H1 (cell line): ENCODE measurements around the gene TLR9. TPM values are rescaled to one million over a fixed set of nuclear protein-coding genes. Genes with fewer than 3 reads are reported as not detected.

ENCODE experiments used
- CTCF ChIA-PET: fragments of 300-600 bp; sonication (Branson Sonifier 250); formaldehyde crosslinking; loops from one replicate; lab custom pipeline; 2021; ENCODE audit not compliant: partially characterized antibody; lab: Charles Lee
- POLR2A ChIA-PET: fragments of 300-600 bp; sonication (Branson Sonifier 250); formaldehyde crosslinking; loops from one replicate; lab custom pipeline; 2021; ENCODE audit warnings: inconsistent platforms; ENCODE audit not compliant: partially characterized antibody; lab: Charles Lee
- DNase-seq, 2 experiments: peaks; one replicate each; pipeline versions ENCODE4 v3.0.0 to v3.0.0-alpha.2; 2010 to 2022; ENCODE audit warnings: low spot score in 2 of 2, low read depth in 1 of 2, mixed read lengths in 1 of 2
- FAIRE-seq: peaks from 2 replicates; lab custom pipeline; 2011; peaks lifted over from hg19 to GRCh38; lab: Jason Lieb, UNC
- H2AFZ ChIP-seq: 2 replicates; pipeline ENCODE4 v1.8.1; 2012; ENCODE audit warnings: low read length, inconsistent platforms
- H2AK5ac ChIP-seq: 2 replicates; pipeline ENCODE4 v1.6.1; 2013; ENCODE audit warnings: low read depth, low read length
- H2BK120ac ChIP-seq: replicated peaks from 2 replicates; pipeline ENCODE3; 2013; ENCODE audit warnings: low read depth, low read length, inconsistent platforms
- H2BK12ac ChIP-seq: 2 replicates; pipeline ENCODE4 v1.6.1; 2013; ENCODE audit warnings: low read depth, low read length
- H2BK15ac ChIP-seq: 2 replicates; pipeline ENCODE4 v1.6.1; 2013; ENCODE audit warnings: low read length
- H2BK20ac ChIP-seq: 2 replicates; pipeline ENCODE4 v1.6.1; 2013; ENCODE audit warnings: low read length
- H2BK5ac ChIP-seq: 2 replicates; pipeline ENCODE4 v1.6.1; 2013; ENCODE audit warnings: low read depth, low read length
- H3K14ac ChIP-seq: 2 replicates; pipeline ENCODE4 v1.6.1; 2013; ENCODE audit warnings: inconsistent platforms; ENCODE audit not compliant: insufficient read length
- H3K18ac ChIP-seq: 2 replicates; pipeline ENCODE4 v1.6.1; 2013; ENCODE audit warnings: low read length; ENCODE audit errors: extremely low read depth
- H3K23ac ChIP-seq: 2 replicates; pipeline ENCODE4 v1.6.1; 2013; ENCODE audit warnings: inconsistent platforms; ENCODE audit not compliant: insufficient read length
- H3K23me2 ChIP-seq: 2 replicates; pipeline ENCODE4 v1.6.1; 2013; ENCODE audit warnings: low read depth, low read length
- H3K27ac ChIP-seq: 2 replicates; pipeline ENCODE4 v1.6.1; 2011; ENCODE audit warnings: low read depth, low read length, inconsistent platforms
- H3K27me3 ChIP-seq, 4 experiments: replicated peaks in 1 of 4; 1 replicate in 1 of 4; 2 replicates in 3 of 4; pipeline versions ENCODE4 v1.6.1 to v1.8.1; 2011 to 2013; ENCODE audit warnings: low read length in 3 of 4, mild to moderate bottlenecking in 3 of 4, inconsistent platforms in 2 of 4, mixed read lengths in 2 of 4, moderate library complexity in 1 of 4; ENCODE audit not compliant: control insufficient read depth in 3 of 4, insufficient read depth in 3 of 4; ENCODE audit errors: extremely low read depth in 1 of 4
- H3K36me3 ChIP-seq, 4 experiments: 2 replicates each; pipeline versions ENCODE4 v1.6.1 to v1.8.1; 2011 to 2013; ENCODE audit warnings: mild to moderate bottlenecking in 4 of 4, low read length in 3 of 4, moderate library complexity in 2 of 4, control low read depth in 1 of 4, inconsistent platforms in 1 of 4; ENCODE audit not compliant: insufficient read depth in 4 of 4, control insufficient read depth in 2 of 4
- H3K4ac ChIP-seq: replicated peaks from 2 replicates; pipeline ENCODE3; 2013; ENCODE audit warnings: low read length, low read depth, mixed read lengths, inconsistent platforms; ENCODE audit not compliant: insufficient read length
- H3K4me1 ChIP-seq, 4 experiments: replicated peaks in 1 of 4; 1 replicate in 1 of 4; 2 replicates in 3 of 4; pipeline versions ENCODE4 v1.6.1 to v1.8.1; 2011 to 2013; ENCODE audit warnings: low read length in 3 of 4, inconsistent platforms in 2 of 4, mixed read lengths in 1 of 4; ENCODE audit not compliant: insufficient read depth in 4 of 4, control insufficient read depth in 3 of 4
- H3K4me2 ChIP-seq, 2 experiments: 2 replicates each; pipeline versions ENCODE4 v1.6.1 to v1.8.1; 2011 to 2013; ENCODE audit warnings: low read depth in 2 of 2, low read length in 2 of 2, control low read depth in 1 of 2, inconsistent platforms in 1 of 2, mild to moderate bottlenecking in 1 of 2; ENCODE audit not compliant: insufficient read depth in 1 of 2
- H3K4me3 ChIP-seq, 4 experiments: fragments of 200-600, 300-600 bp in 1 of 4; sonication (generic), shearing (Covaris generic), sonication (Bioruptor Twin) in 1 of 4; 2 replicates each; pipeline versions ENCODE4 v1.5.1 to v1.8.1; 2011 to 2016; ENCODE audit warnings: low read length in 4 of 4, low read depth in 3 of 4, control low read depth in 2 of 4, inconsistent platforms in 2 of 4, mild to moderate bottlenecking in 2 of 4, mixed read lengths in 1 of 4, moderate library complexity in 1 of 4; ENCODE audit not compliant: insufficient read depth in 2 of 4; ENCODE audit errors: extremely low read depth in 1 of 4
- H3K56ac ChIP-seq: replicated peaks from 2 replicates; pipeline ENCODE3; 2013; ENCODE audit warnings: low read depth, mild to moderate bottlenecking, mixed read lengths, low read length, inconsistent platforms; ENCODE audit not compliant: insufficient read length
- H3K79me1 ChIP-seq: 2 replicates; pipeline ENCODE4 v1.6.1; 2013; ENCODE audit warnings: low read depth, low read length, control low read depth
- H3K79me2 ChIP-seq, 2 experiments: 2 replicates each; pipeline versions ENCODE4 v1.6.1 to v1.8.1; 2012 to 2013; ENCODE audit warnings: low read length in 2 of 2, mild to moderate bottlenecking in 2 of 2, inconsistent platforms in 1 of 2; ENCODE audit not compliant: insufficient read depth in 2 of 2, control insufficient read depth in 1 of 2
- H3K9ac ChIP-seq, 4 experiments: replicated peaks in 1 of 4; 1 replicate in 1 of 4; 2 replicates in 3 of 4; pipeline versions ENCODE4 v1.6.1 to v1.8.1; 2011 to 2013; ENCODE audit warnings: low read depth in 3 of 4, low read length in 3 of 4, control low read depth in 2 of 4, mild to moderate bottlenecking in 2 of 4, moderate library complexity in 2 of 4, inconsistent platforms in 1 of 4; ENCODE audit errors: extremely low read depth in 1 of 4
- H3K9me3 ChIP-seq, 2 experiments: 2 replicates each; pipeline versions ENCODE4 v1.6.1 to v1.8.1; 2012 to 2013; ENCODE audit warnings: mild to moderate bottlenecking in 2 of 2, moderate library complexity in 2 of 2, control low read depth in 1 of 2, inconsistent platforms in 1 of 2, low read depth in 1 of 2, low read length in 1 of 2, mixed read lengths in 1 of 2; ENCODE audit not compliant: insufficient read depth in 2 of 2
- H4K20me1 ChIP-seq, 2 experiments: replicated peaks in 1 of 2; 2 replicates each; pipeline versions ENCODE3 to v1.8.1; 2011 to 2013; ENCODE audit warnings: inconsistent platforms in 2 of 2, low read length in 2 of 2, mild to moderate bottlenecking in 1 of 2; ENCODE audit not compliant: insufficient read depth in 2 of 2, control insufficient read depth in 1 of 2
- H4K5ac ChIP-seq: 2 replicates; pipeline ENCODE4 v1.6.1; 2013; ENCODE audit warnings: low read length, low read depth, mixed read lengths, inconsistent platforms; ENCODE audit not compliant: insufficient read length
- H4K8ac ChIP-seq: 2 replicates; pipeline ENCODE4 v1.8.0; 2013; ENCODE audit warnings: mild to moderate bottlenecking, moderate library complexity, low read length, inconsistent platforms; ENCODE audit not compliant: insufficient read depth; ENCODE audit errors: extremely low read depth
- H4K91ac ChIP-seq: replicated peaks from 2 replicates; pipeline ENCODE3; 2013; ENCODE audit warnings: low read length, mixed read lengths, inconsistent platforms; ENCODE audit not compliant: insufficient read length
- CBX5 ChIP-seq: fragments of 300-800, 300-1000 bp; sonication (generic); IDR thresholded peaks from 2 replicates; pipeline ENCODE4 v1.7.1; 2016; ENCODE audit warnings: antibody characterized with exemption, low read length, low read depth
- EP300 ChIP-seq, 2 experiments: IDR thresholded peaks; 1 replicate in 1 of 2; 2 replicates in 1 of 2; pipeline ENCODE4 v1.6.1; 2011 to 2012; ENCODE audit warnings: low read depth in 2 of 2, low read length in 2 of 2, mild to moderate bottlenecking in 2 of 2, borderline replicate concordance in 1 of 2, inconsistent platforms in 1 of 2, moderate library complexity in 1 of 2
- FOSL1 ChIP-seq: IDR thresholded peaks from 2 replicates; pipeline ENCODE4 v1.6.1; 2011; ENCODE audit warnings: mild to moderate bottlenecking, low read depth, low read length, moderate library complexity; ENCODE audit not compliant: insufficient read depth
- HDAC6 ChIP-seq: IDR thresholded peaks from one replicate; pipeline ENCODE4 v1.7.1; 2012; ENCODE audit warnings: low read depth, mild to moderate bottlenecking, inconsistent platforms, low read length, moderate library complexity
- KDM5A ChIP-seq: fragments of 200-600 bp; IDR thresholded peaks from 2 replicates; pipeline ENCODE4 v1.7.1; 2012; ENCODE audit warnings: mild to moderate bottlenecking, low read length, inconsistent platforms, mixed read lengths
- MAFK ChIP-seq: IDR thresholded peaks from 2 replicates; pipeline ENCODE4 v1.6.1; 2012; ENCODE audit warnings: low read depth, mild to moderate bottlenecking, improper control_type of control experiment, low read length
- RNF2 ChIP-seq: fragments of 200-900, 300-1000 bp; sonication (generic); IDR thresholded peaks from 2 replicates; pipeline ENCODE4 v1.7.1; 2016; ENCODE audit warnings: borderline replicate concordance, low read depth, mild to moderate bottlenecking, antibody characterized with exemption, low read length; ENCODE audit not compliant: poor library complexity, severe bottlenecking; ENCODE audit errors: missing control alignments
- SAP30 ChIP-seq: fragments of 300-600 bp; sonication (generic); IDR thresholded peaks from 2 replicates; pipeline ENCODE4 v1.7.1; 2012; ENCODE audit warnings: low read length, moderate library complexity, mild to moderate bottlenecking, inconsistent platforms; ENCODE audit not compliant: insufficient read depth, insufficient replicate concordance
- SUZ12 ChIP-seq: fragments of 200-600 bp; sonication (generic); IDR thresholded peaks from 2 replicates; pipeline ENCODE4 v1.6.1; 2012; ENCODE audit warnings: mild to moderate bottlenecking, inconsistent platforms, low read length, moderate library complexity, mixed read lengths
- TBP ChIP-seq: IDR thresholded peaks from 2 replicates; pipeline ENCODE4 v1.6.1; 2011; ENCODE audit warnings: low read depth, low read length, improper control_type of control experiment
- YY1 ChIP-seq: IDR thresholded peaks from 2 replicates; pipeline ENCODE4 v1.6.1; 2011; ENCODE audit warnings: low read depth, mild to moderate bottlenecking, low read length
- WGBS, 2 experiments: shearing (Covaris generic) in 1 of 2; methylation state at CpG; one replicate each; pipeline versions ENCODE4 v1.1.6 to v1.1.7; 2013 to 2015; ENCODE audit warnings: low lambda C conversion rate in 2 of 2, mixed read lengths in 2 of 2, inconsistent platforms in 1 of 2, low coverage in 1 of 2, missing lambda C conversion rate in 1 of 2; ENCODE audit not compliant: insufficient replicate concordance in 2 of 2, insufficient coverage in 1 of 2, insufficient read length in 1 of 2; ENCODE audit errors: extremely low coverage in 1 of 2, missing lambda C conversion rate in 1 of 2; 5-methylcytosine and 5-hydroxymethylcytosine counted together
- polyA plus RNA-seq, 7 experiments: library from polyadenylated mRNA; depleted of rRNA in 3 of 7; stranded (reverse) in 5 of 7; unstranded in 2 of 7; fragments of >200 nt in 5 of 7; fragments of 200-250 nt in 2 of 7; gene quantifications; 1 replicate in 5 of 7; 2 replicates in 1 of 7; 4 replicates in 1 of 7; pipeline versions ENCODE4 v1.2.1 to v1.2.3, GENCODE V29; 2011 to 2013; ENCODE audit warnings: missing spikeins in 2 of 7, mixed read lengths in 2 of 7
- total RNA-seq: library from RNA; stranded (reverse); fragmentation: NEBNext Ultra II Directional; extraction: Animal tissue kit (Norgen Biotek cat#: 25700); gene quantifications from 2 replicates; pipeline ENCODE4 v1.2.1, GENCODE V29; 2021

The TLR9 gene
- total and polyA plus RNA-seq, 2 of the 8 experiments (the other 6 are each of a cell fraction or from before 2014, with no cell fraction given) = 0.05 TPM; not detected in 1

GRCh38 chr3:52269776-52270175 is 44.3 kb upstream of the TLR9 start:
- WGBS, 2 experiments = 95% methylated on average over 3 of the region's 3 CpGs; no CpG with 5 or more reads in 1 of the 2 experiments
- peaks cover 15 to 60% (median 36%) of the 10 kb centered on the region in 4 experiments for H3K36me3 ChIP-seq
- H4K20me1 ChIP-seq = peaks cover 13 to 15% of the 10 kb centered on the region in 2 experiments

More at GRCh38 chr3:52269776-52270175, 44.3 kb upstream of the TLR9 start:
- no peak overlapping the region for H2AK5ac ChIP-seq
- H3K23me2 ChIP-seq = no peaks in the 10 kb centered on the region
- no peak overlapping the region for H4K5ac ChIP-seq
- FAIRE-seq (no peak), DNase-seq (no peak)
- no peak overlapping the region for H2BK20ac ChIP-seq
- H2BK15ac ChIP-seq = no peak overlapping the region
- H4K91ac ChIP-seq = no peak overlapping the region
- no peak overlapping the region for H4K8ac ChIP-seq
- H2BK5ac ChIP-seq = no peak overlapping the region
- peaks cover 31 to 80% of the 10 kb centered on the region in 2 experiments for H3K79me2 ChIP-seq
- no peak overlapping the region for H3K27ac ChIP-seq
- no peak overlapping the region for H3K4me3 ChIP-seq
- H3K4ac ChIP-seq = no peak overlapping the region
- no peak overlapping the region for H3K56ac ChIP-seq
- H3K23ac ChIP-seq = no peak overlapping the region
- no peak overlapping the region for H3K18ac ChIP-seq
- peaks cover 8% of the 10 kb centered on the region for H3K79me1 ChIP-seq
- no peak overlapping the region for H3K4me2 ChIP-seq
- H2BK12ac ChIP-seq = no peak overlapping the region
- no peak overlapping the region for H3K14ac ChIP-seq
- TF ChIP-seq KDM5A (no peak), SAP30 (no peak), YY1 (no peak), RNF2 (no peak), CBX5 (no peak), SUZ12 (no peak), HDAC6 (no peak), TBP (no peak), MAFK (no peak), FOSL1 (no peak), EP300 (IDR thresholded peaks at IDR 0.05; ENCODE audit: borderline replicate concordance in 1 of 2, low read depth in 2 of 2, low read length in 2 of 2) (no peak)
- H3K9me3 ChIP-seq = no peaks in the 10 kb centered on the region
- no peak overlapping the region for H2AFZ ChIP-seq
- H2BK120ac ChIP-seq = no peak overlapping the region
- no peaks in the 10 kb centered on the region for H3K27me3 ChIP-seq
- no peak overlapping the region for H3K9ac ChIP-seq
- H3K4me1 ChIP-seq = no peaks in the 10 kb centered on the region
- ChIA-PET POLR2A (interaction anchor here (1.4 to 1.8 kb wide), 3 partner anchors 9 to 35 kb away, joined by 4 to 5 read pairs (median 4); partner anchors contain the start of gene PPM1M), CTCF (no interaction called here)
